GM18858 (cell line): ENCODE data around the gene MAP2K2.
"Not testable (repeated sequence)": the region's sequence is repeated elsewhere in the genome, so short reads cannot be mapped to it uniquely, and the experiment has no call there.

ENCODE experiments used
- ATAC-seq: cut with Tn5 transposase; IDR thresholded peaks from one replicate; pipeline ENCODE4 v1.9.1; 2021; ENCODE audit not compliant: unreplicated experiment

Gene MAP2K2

DNA sequence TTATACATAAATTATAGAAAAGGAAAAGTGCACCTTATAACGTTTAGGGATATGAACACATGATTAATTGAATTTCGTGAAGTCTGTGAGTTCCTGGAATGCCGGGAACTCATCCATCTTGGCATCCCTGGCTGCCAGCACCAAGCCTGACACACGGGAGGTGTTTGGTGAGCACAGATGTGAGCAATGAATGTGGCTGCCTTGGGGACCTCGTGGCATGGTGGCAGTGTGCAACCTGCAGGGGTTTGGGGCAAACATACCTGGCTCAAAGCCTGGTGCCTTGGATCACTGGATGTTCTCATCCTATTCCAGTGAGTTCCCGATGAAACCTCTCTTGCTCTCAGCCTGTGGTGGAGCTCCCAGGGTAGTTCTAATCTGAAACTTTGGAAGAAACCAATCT is 10.4 kb upstream of the MAP2K2 start:
- ATAC-seq = no peak

DNA sequence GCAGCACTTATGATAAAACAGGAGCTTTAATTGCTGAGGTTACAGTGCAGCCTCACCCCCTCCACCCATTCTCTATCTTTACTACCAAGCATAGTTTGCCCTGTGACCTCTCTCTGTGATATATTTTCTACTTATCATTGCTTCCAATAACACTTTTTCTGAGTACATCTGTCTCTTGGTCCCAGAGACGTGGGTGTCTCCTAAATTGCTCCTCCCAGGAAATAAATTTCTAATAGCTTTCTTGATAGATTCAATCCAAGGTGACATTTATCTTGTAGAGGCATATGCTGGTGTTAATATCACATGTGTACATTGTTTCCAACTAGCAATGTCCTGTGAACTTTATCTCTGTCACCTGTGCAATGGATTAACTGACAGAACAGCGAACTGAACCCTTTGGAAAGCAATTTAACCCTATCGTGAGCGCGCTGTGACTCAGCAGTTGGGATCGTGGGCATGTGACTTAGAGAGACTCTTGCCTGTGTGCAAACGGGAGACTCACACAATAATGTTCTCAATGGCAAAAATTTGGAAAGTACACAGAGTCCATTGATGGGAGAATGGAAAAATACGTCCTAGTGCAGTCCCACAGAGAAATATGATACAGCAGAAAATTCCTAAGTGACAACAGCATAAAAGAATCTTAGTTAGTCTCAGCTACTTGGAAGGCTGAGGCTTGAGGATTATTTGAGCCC is 7.0 kb upstream of the MAP2K2 start:
- ATAC-seq = no peak

GRCh38 chr19:4129050-4129449 is 5.1 kb upstream of the MAP2K2 start:
- ATAC-seq = not testable (repeated sequence)

DNA sequence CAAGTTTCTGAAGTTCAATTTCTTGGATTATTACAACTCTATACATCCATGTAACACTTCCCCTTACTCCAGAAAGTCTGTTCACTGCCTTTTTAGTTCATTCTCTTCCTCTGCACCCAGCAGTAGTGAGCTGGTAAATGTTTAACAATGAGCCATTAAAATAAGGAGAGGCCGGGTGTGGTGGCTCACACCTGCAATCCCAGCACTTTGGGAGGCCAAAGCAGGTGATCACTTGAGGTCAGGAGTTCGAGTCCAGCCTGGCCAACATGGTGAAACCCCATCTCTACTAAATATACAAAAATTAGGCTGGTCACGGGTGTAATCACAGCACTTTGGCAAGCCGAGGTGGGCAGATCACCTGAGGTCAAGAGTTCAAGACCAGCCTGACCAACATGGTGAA is 3.4 kb upstream of the MAP2K2 start:
- not testable (repeated sequence) for ATAC-seq

- no peak for ATAC-seq
Measured at GRCh38 chr19:4124638-4125037, 716 bp upstream of the MAP2K2 start.

GRCh38 chr19:4122480-4122879 is 1.4 kb downstream of the MAP2K2 start:
- no peak for ATAC-seq

- ATAC-seq = no peak
Measured at GRCh38 chr19:4121815-4122214, 2.1 kb downstream of the MAP2K2 start.

GRCh38 chr19:4121273-4121612 is 2.7 kb downstream of the MAP2K2 start:
- ATAC-seq = no peak

DNA sequence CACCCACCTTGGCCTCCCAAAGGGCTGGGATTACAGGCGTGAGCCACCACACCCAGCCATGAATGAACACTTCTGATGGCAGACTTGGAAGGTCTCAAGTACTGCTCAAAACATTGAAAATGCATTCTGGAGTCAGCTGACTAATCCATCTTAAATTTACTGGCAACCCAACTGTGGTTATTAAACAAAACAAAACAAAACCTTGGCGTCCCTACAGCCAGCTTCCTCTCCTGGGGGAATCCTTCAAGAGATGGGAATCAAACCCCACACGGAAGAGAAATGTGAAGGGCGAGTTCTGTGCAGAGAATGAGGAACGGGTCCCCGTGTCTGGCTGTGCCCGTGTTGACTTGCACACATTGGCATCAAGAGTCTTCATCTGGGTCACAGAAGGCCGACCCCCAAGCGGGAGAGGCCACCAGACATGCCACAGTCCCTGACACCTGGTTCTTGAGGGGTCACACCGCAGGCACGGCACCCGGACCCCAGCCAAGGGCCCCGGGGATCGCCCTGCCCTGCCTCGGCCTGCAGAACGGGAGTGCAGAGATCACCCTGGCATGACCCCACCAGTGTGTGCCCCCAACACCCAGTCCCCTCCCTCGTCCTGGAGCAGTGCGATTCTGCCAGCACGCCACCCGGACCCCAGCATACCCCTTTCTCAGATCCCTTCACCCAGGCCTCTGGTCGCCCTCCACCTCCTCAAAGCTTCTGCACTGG is 3.2 kb downstream of the MAP2K2 start:
- no peak for ATAC-seq

GRCh38 chr19:4119763-4120162 is 4.2 kb downstream of the MAP2K2 start:
- no peak for ATAC-seq

DNA sequence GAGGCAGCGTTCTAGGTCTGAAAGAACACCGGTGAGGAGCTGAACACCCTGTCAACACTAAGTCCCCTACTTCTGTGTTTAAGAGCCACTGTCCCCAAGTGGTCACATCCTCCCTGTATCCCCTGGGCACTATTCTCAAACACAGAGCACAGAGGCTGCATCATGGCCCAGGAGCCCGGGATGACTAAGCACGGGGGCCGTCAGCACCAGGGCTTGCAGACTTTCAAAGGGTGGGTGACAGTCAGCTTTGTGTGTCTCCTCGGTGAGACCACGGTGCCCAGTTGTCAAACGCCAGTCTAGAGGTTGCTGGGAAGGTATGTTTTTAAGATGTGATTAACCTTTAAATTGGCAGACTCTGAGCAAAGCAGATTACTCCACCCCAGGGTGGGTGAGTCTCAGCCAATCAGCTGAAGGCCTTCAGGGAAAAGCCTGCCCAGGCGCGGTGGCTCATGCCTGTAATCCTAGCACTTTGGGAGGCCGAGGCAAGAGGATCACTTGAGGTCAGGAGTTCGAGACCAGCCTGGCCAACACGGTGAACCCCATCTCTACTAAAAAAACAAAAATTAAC is 8.0 kb downstream of the MAP2K2 start:
- ATAC-seq = no peak

DNA sequence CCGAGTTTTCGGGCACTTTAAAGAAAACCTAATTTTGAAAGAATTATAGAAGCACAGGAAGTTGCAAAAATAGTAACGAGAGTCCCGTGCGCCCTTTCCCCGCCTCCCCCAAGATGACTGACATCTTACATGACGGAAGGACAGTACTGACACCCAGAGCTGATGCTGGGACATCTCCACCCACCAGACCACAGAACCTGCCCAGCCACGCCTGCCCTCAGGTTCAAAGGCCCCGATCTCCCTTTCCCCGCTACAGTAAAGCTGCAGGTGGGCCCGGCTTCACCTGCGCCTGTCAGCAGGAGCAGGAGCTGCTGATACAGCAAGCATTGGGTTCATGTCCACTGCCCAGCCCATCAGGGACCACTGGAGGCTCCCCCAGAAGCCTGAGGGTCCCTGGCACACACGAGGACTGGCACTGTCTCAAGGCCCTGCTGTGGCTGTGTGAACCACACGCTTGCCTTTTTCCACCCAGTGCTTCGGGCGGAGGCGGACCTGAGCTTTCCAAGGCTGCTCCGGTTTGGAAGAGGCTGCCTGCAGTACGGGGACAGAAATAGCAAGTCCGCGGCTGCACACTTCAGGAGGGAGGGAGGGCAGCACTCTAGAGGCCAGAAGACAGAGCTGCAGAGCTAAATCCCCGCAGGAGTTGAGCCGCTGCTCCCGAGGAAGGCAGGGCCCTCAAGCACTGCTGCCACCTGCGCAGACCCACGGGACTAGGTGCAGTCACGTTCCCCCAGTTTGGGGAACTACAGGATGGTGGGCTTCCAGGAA is 8.7 kb downstream of the MAP2K2 start:
- no peak for ATAC-seq

DNA sequence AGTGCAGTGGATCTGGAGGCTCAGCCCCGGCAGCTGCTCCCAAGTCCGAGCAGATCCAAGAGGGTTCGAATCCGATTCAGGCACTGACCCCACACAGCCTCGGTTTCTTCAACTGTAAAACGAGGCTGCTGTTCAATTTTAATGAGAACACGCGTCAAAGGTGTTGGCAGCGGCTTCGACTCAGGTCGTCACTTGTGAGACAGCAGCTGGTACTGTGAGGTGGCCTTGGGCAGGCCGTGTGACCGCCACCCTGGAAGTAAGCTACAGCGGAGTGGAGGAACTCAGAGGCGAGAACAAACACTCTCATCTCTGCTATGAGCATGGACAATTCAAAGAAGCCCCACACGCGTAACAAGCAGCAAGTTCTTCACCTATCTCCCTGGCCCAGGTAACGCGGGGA is 9.7 kb downstream of the MAP2K2 start:
- ATAC-seq = no peak

DNA sequence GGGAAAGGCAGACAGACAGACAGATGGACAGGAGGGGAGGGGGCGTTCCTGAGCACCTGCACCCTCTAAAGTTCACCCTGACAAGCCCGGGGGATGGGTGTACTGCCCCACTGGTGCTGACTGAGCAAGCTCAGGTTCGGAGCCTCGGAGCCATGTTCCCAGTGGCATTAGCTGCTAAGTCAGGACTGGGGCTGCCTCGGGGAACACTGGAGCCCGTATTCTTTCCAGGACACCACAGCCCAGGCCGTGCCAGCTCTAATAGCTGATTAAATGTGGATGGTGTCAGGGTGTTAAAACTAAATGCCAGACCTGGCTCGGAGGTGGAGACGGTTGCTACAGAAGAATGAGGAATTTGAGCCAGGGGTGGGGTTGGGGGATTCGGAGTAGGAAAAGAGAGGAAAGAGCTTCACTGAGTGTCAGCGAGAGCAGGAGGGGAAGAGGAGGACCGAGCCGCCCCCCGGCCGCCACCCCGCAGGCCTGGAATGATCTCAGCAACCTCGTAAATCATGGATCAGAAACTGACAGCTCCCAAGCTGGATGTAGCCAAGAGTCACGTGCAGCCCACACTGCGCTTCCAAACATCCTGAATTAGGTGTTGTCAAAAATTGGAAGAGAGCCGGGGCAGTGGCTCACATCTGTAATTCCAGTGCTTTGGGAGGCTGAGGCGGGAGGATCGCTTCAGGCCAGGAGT is 10.4 kb downstream of the MAP2K2 start:
- no peak for ATAC-seq

DNA sequence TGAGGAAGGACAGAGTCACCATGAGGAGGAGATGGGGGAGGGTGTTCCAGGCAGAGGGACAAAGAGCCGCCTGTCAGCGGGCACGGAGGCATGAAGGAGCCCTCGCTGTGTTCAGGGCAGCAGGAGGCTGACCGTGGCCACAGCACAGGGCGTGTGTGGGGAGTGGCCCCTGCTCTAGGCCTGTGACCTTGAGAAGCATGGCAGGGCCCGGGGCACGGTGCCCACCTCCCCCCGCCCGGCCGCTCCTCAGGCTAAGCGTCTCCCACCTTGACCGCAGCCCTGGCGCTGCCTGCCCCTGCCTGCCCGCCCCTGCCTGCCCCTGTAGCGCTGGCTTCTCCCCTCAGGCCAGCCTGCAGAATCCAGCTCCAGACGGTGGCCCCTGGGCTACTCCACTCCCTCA is 11.6 kb downstream of the MAP2K2 start:
- no peak for ATAC-seq

DNA sequence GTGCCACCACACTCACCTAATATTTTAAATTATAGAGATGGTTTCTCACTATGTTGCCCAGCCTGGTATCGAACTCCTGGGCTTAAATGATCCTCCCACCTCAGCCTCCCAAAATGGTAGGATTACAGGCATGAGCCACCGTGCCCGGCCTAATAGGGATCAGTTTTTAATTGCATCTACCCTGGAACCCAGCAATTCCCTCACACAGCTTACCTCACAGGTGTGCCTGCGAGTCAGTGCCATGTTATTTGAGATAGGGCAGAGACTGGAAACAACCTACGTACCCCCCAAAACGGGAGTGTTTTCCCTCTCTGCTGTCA is 14.3 kb downstream of the MAP2K2 start:
- no peak for ATAC-seq

GRCh38 chr19:4108767-4109625 is 14.9 kb downstream of the MAP2K2 start:
- no peak for ATAC-seq

GRCh38 chr19:4103080-4103433 is 20.9 kb downstream of the MAP2K2 start:
- no peak for ATAC-seq

DNA sequence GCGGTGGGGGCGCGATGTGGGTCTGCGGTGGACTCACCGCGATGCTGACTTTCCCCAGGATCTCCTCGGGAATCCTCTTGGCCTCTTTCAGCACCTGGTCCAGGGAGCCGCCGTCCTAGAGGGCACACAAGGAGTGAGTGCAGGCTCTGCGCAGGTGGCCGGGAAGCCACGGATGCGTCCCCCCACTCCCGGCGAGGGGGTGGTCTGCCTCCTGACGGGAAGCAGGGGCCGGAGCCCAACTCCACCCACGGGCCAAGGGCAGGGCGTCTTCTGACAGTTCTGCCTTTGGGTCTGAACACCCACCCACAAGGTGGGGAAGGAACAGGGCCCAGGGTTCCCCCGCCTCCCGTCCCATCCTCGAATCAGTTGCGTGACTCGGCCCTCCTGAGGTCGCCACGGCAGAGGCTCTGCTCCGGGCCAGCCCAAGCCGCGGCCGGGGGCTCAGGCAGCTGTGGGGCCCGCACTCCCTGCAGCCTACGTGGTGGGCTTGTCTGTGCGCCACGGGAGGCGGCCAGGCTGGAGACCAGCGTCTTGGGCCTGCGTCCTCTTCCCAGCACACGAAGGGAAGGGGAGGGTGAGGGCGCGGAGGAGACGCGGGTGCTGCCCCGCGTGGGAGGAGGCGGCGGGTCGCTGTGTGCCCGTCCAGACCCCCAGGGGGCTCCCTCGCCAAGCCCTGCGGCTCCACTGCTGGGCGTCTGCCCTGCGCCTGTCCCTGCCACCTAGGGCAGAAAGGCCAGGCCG is 21.4 kb downstream of the MAP2K2 start:
- ATAC-seq = no peak

GRCh38 chr19:4101496-4101770 is 22.5 kb downstream of the MAP2K2 start:
- ATAC-seq = no peak
